Activated gamma-delta T cell (primary cell): Measurements from ENCODE around the gene MDFIC2.
"Not testable (repeated sequence)": the region's sequence is repeated elsewhere in the genome, so short reads cannot be mapped to it uniquely, and the experiment has no call there.

ENCODE experiments used
- DNase-seq: peaks from one replicate; lab custom pipeline; 2025; lab: John Stamatoyannopoulos, UW
- total RNA-seq, 2 donors: gene quantifications; one replicate each; lab custom pipeline; 2026; lab: John Stamatoyannopoulos, UW

Gene MDFIC2
- 0 reads per million in 2 donors for total RNA-seq

- DNase-seq = no peak
These were observed at the start of gene MDFIC2 for GRCh38 chr3:70312336-70312735. MDFIC2 (minus strand) TSS chr3:70312638; CDS start chr3:70311973, 665 bp downstream.

- DNase-seq = no peak
These were observed 48.7 kb upstream of the MDFIC2 start for GRCh38 chr3:70360979-70361760.

GRCh38 chr3:70359711-70360110, 47.3 kb upstream of the MDFIC2 start:
- DNase-seq = no peak

GRCh38 chr3:70358978-70359580, 46.6 kb upstream of the MDFIC2 start:
- no peak for DNase-seq

DNA sequence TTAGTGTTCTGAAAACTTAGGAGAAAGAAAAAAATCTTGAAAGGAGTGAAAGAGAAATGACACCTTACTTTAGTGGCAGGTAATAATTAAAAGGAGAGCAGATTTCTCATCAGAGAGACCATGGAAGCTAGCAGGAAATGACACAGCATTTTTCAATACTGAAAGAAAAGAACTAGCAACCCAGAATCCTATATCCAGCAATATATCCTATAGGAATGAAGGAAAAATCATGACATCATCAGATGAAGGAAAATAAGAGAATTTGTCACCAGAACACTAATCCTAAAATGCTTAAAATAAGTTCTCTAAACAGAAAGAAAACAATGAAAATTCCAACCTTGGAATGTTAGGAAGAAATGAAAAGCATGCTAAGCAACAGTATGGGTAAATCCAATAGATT, 39.8 kb upstream of the MDFIC2 start:
- no peak for DNase-seq

- DNase-seq = no peak
These were observed 29.7 kb upstream of the MDFIC2 start for GRCh38 chr3:70342149-70342548.

DNA sequence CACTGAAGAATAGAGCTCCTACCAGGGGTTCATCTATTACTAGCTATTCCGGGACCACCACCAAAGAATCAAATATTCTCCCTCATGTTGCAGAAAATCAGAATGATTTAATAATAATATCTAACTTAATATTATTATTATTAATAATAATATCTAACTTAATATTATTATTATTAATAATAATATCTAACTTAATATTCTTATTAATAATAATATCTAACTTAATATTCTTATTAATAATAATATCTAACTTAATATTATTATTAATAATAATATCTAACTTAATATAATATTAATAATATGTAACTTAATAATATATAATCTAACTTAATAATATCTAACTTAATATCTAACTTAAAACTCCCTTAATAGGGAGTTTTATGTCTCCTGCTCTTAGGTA, 24.4 kb upstream of the MDFIC2 start:
- DNase-seq = not testable (repeated sequence)

GRCh38 chr3:70333080-70333479, 20.6 kb upstream of the MDFIC2 start:
- DNase-seq = no peak

GRCh38 chr3:70315021-70315420, 2.6 kb upstream of the MDFIC2 start:
- no peak for DNase-seq

DNA sequence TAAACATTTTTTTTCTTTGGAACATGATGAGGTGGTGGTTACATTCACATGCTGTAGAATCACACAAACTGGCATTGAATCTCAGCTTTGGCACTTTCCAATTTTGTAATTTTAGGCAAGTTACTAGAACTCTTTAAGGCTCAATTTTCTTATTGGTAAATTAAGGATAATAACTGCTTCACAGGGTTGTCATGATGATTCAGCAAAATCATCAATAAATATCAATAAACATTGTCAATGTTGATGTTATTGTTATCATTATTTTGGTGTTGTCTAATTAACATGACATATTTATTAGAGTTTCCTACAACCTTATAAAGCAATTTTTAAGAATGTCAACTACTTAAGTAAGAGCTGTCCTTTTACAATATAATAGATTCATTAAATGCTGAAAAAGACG, 1.6 kb downstream of the MDFIC2 start:
- DNase-seq = no peak

DNA sequence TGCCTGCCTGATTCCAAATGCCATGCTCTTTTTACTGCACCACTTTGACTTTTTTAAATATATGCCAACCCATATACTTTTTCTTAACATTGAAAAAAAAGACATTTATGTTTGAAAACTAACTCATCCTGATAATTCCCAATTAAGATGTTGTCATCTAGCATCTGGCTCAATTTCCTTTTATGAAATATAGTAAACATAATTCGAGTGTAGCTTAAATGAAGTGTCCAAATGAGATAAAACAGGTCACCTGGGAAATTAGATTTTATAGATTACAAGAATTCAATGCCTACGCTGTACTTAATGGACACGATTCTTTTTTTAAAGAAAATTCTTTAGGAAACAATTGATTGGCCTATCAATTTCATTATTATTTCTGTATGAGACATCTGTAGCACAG, 2.8 kb downstream of the MDFIC2 start:
- no peak for DNase-seq

GRCh38 chr3:70308760-70309159, 3.7 kb downstream of the MDFIC2 start:
- DNase-seq = no peak

DNA sequence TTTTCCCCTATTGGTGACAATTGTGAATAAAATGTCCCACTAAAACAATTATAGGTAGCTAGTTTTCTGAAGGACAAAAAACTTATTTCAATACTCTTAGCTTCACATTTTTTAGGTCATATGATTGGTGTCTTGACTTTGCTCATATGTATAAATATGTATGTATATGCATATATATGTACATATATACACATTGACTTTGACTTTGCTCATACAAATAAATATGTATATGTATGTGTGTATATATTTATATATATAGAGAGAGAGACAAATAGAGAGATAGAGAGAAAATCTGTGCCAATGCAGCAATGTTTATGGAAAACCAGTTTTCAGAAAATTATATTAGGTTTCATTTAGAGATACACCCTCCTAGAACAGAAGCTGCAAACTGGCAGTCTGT, 5.7 kb downstream of the MDFIC2 start:
- no peak for DNase-seq

DNA sequence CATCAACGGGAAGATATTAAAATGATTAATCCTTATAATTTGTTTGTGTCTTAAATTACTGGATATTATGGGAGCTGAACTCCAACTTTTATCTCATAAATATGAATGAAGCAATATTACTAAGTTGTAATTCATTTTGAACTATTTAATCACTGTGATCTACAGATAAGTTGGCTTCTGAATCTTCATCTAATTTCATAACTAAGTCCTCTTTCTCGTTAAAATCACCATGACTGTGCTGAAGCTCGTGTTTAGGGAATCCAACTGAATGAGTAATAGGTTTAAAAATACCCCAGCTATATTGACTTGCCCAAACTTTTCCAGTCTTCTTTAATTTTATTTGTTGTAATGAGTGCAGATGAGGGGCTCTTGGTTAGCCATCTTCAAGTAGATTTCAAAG, 14.1 kb downstream of the MDFIC2 start:
- DNase-seq = no peak

GRCh38 chr3:70291097-70291482, 21.3 kb downstream of the MDFIC2 start:
- no peak for DNase-seq

- not testable (repeated sequence) for DNase-seq
These were observed 21.9 kb downstream of the MDFIC2 start for GRCh38 chr3:70290431-70291096.

DNA sequence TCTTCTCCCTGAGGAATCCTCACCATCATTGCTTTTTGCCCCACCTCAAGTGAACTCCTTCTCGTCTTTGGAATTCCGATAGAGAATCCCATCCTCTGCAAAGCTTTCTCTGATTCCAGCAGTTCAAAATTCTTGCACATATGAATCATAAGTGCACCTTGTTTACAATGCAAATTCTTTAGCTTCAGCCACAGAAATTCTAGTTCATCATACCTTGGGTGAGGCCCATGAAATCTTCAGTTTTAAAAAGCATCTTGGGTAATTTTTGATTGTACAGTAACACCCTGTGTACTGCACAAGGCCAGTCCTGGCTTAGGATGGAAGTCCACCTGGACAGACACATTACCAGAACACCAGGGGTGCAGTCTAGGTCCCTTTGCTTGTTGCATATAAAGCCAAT, 30.8 kb downstream of the MDFIC2 start:
- DNase-seq = no peak

- no peak for DNase-seq
These were observed 35.1 kb downstream of the MDFIC2 start for GRCh38 chr3:70277304-70277703.

- no peak for DNase-seq
These were observed 35.5 kb downstream of the MDFIC2 start for GRCh38 chr3:70276901-70277300.

- no peak for DNase-seq
These were observed 38.9 kb downstream of the MDFIC2 start for GRCh38 chr3:70273492-70273891.

GRCh38 chr3:70272798-70273197, 39.6 kb downstream of the MDFIC2 start:
- no peak for DNase-seq

GRCh38 chr3:70264122-70264780, 48.2 kb downstream of the MDFIC2 start:
- DNase-seq = no peak

GRCh38 chr3:70261283-70261682, 51.2 kb downstream of the MDFIC2 start:
- no peak for DNase-seq
